Measurements from ENCODE around the gene ERI3. TPM values are rescaled to one million over a fixed set of nuclear protein-coding genes. Genes with fewer than 3 reads are reported as not detected.

Gene ERI3
- total and polyA plus RNA-seq, 2 of the 4 experiments (the other 2 are of a cell fraction): 56.6 to 70.9 TPM

- TF ChIP-seq RFX5 (IDR thresholded peaks at IDR 0.05; ENCODE audit: low read depth, low read length): no peak
- TF ChIP-seq USF2 (IDR thresholded peaks at IDR 0.05; ENCODE audit: low read depth, low read length): no peak
- no peak for TF ChIP-seq FOS (IDR thresholded peaks at IDR 0.05; ENCODE audit: low read depth, low read length)
- TF ChIP-seq RCOR1 (IDR thresholded peaks at IDR 0.05; ENCODE audit: insufficient replicate concordance, low read length): no peak
- no peak for TF ChIP-seq SMC3 (IDR thresholded peaks at IDR 0.05; ENCODE audit: low read depth, low read length)
- peaks cover 34% of the 10 kb centered on the region for H3K36me3 ChIP-seq (ENCODE audit: control insufficient read depth, insufficient read depth, low read length)
- CTCF ChIA-PET: interaction anchor here (1.2 kb wide), 1 partner anchor 94 kb away, joined by 3 read pairs; no protein-coding TSS in a partner anchor
- no peak overlapping the region for H2BK120ac ChIP-seq (ENCODE audit: low read depth, low read length)
- no peak overlapping the region for H2AK5ac ChIP-seq (ENCODE audit: low read depth, low read length)
- no peak overlapping the region for H4K5ac ChIP-seq (ENCODE audit: low read depth, low read length)
- H4K91ac ChIP-seq (ENCODE audit: insufficient read depth, low read depth, low read length): no peak overlapping the region
- H2BK5ac ChIP-seq (ENCODE audit: low read depth, low read length, poor library complexity, severe bottlenecking): no peak overlapping the region
- H3K9me1 ChIP-seq (ENCODE audit: insufficient read depth, low read length): peaks cover 6% of the 10 kb centered on the region; the same call in 1 of the 2 replicates
- no peak overlapping the region for H3K56ac ChIP-seq (ENCODE audit: extremely low read depth, insufficient read depth, low read length)
- no peak overlapping the region for H3K9ac ChIP-seq (ENCODE audit: low read depth, low read length)
- no peak overlapping the region for H4K8ac ChIP-seq (ENCODE audit: low read depth in 2 of 2, low read length in 2 of 2)
- no peaks in the 10 kb centered on the region for H3K79me1 ChIP-seq (ENCODE audit: low read depth in 1 of 2, low read length in 2 of 2)
- intact Hi-C loops (cut with micrococcal nuclease) (no loop called here), in situ Hi-C loops (cut with MboI; ENCODE audit: low sequenced_read_pairs) (no loop called here), dilution Hi-C loops (cut with HindIII; ENCODE audit: low sequenced_read_pairs, unreplicated experiment) (no loop called here)
- H3K9me3 ChIP-seq (ENCODE audit: control insufficient read depth, insufficient read depth, low read length): no peaks in the 10 kb centered on the region
- no CpG with 5 or more reads among the region's 3 CpGs for WGBS, 2 experiments (ENCODE audit: extremely low coverage in 2 of 2, insufficient read length in 1 of 2)
- H3K4me3 ChIP-seq (ENCODE audit: insufficient read depth, low read depth, low read length): no peak overlapping the region
- no peak overlapping the region for H3K27ac ChIP-seq (ENCODE audit: insufficient read depth, low read length)
- no peak overlapping the region for H2AFZ ChIP-seq (replicated peaks; ENCODE audit: low read length, poor library complexity)
- no TSS peak for BruUV-seq (replicated peaks)
- no peak overlapping the region for H2BK15ac ChIP-seq (ENCODE audit: low read depth, low read length)
- H3K4ac ChIP-seq (ENCODE audit: low read depth, low read length): no peak overlapping the region
- POLR2A ChIA-PET (ENCODE audit: unreplicated experiment): no interaction called here
- no peaks in the 10 kb centered on the region for H3K27me3 ChIP-seq (ENCODE audit: control insufficient read depth, insufficient read depth, low read length)
- no peak overlapping the region for H2AK9ac ChIP-seq (replicated peaks; ENCODE audit: low read depth, low read length, poor library complexity)
- H3K4me1 ChIP-seq (ENCODE audit: control insufficient read depth, insufficient read depth, low read length): no peaks in the 10 kb centered on the region
- ATAC-seq (ENCODE audit: low read depth): no peak
- H3K4me2 ChIP-seq (ENCODE audit: low read depth, low read length): no peak overlapping the region
- H4K20me1 ChIP-seq (ENCODE audit: insufficient read depth, low read length): no peaks in the 10 kb centered on the region
- no peak overlapping the region for H3K23ac ChIP-seq (ENCODE audit: low read depth, low read length)
- H3K18ac ChIP-seq (ENCODE audit: low read depth, low read length): no peak overlapping the region
- no peak overlapping the region for H3K14ac ChIP-seq (replicated peaks; ENCODE audit: low read depth, low read length)
- no peak overlapping the region for H2BK20ac ChIP-seq (ENCODE audit: low read depth, low read length)
- no peak for DNase-seq
Observed at GRCh38 chr1:44283524-44284173, 71.4 kb downstream of the ERI3 start.

Data from IMR-90 (cell line).